ENCODE data around the gene LRRC17. TPM values are rescaled to one million over a fixed set of nuclear protein-coding genes. Genes with fewer than 3 reads are reported as not detected.

The LRRC17 gene
- total and polyA plus RNA-seq, 10 donors: 0.54 to 3.1 (median 1.1) TPM

- TF ChIP-seq POLR2A (IDR thresholded peaks at IDR 0.05): no peak
- TF ChIP-seq, protein P1, sequence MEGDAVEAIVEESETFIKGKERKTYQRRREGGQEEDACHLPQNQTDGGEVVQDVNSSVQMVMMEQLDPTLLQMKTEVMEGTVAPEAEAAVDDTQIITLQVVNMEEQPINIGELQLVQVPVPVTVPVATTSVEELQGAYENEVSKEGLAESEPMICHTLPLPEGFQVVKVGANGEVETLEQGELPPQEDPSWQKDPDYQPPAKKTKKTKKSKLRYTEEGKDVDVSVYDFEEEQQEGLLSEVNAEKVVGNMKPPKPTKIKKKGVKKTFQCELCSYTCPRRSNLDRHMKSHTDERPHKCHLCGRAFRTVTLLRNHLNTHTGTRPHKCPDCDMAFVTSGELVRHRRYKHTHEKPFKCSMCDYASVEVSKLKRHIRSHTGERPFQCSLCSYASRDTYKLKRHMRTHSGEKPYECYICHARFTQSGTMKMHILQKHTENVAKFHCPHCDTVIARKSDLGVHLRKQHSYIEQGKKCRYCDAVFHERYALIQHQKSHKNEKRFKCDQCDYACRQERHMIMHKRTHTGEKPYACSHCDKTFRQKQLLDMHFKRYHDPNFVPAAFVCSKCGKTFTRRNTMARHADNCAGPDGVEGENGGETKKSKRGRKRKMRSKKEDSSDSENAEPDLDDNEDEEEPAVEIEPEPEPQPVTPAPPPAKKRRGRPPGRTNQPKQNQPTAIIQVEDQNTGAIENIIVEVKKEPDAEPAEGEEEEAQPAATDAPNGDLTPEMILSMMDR (IDR thresholded peaks at IDR 0.05 in 8 of 11, conservative IDR thresholded peaks at IDR 0.05 in 3 of 11): no peak
- Histone ChIP-seq H3K4me3 (no peak overlapping the region), H3K9me3 (no peaks in the 10 kb centered on the region), H3K36me3 (no peaks in the 10 kb centered on the region), H3K27me3 (replicated peaks in 1 of 7) (no peaks in the 10 kb centered on the region), H3K4me1 (no peaks in the 10 kb centered on the region), H3K27ac (no peak overlapping the region)
- no peak for DNase-seq
- 45 to 74% (median 61%) methylated on average over 2 of the region's 2 CpGs for WGBS, 5 donors
- intact Hi-C loops (cut with DNase I; ENCODE audit: low total_unique reads): no loop called here
These were observed 14.6 kb downstream of the LRRC17 start for GRCh38 chr7:102927312-102927933.

DNA sequence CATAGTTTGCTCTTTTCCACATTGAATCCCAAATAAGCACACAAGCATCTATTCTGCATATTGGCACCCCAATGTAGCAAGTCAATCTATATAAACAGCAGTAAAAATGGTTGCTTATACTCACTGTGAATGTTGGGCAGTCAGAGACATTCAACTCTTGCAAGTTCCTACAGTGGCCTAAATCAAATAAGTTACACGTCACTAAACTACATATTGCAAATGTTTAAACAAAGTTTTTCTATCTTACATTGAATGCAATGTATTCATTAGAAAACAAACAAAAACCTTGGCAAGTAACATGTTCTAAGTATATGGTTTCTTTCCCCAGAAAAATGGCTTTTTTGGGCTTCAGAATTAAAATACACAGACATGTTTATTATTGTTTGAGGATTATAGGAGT is 19.0 kb downstream of the LRRC17 start:
- TF ChIP-seq POLR2AphosphoS5 (IDR thresholded peaks at IDR 0.05): no peak
- TF ChIP-seq, protein P1 (IDR thresholded peaks at IDR 0.05 in 8 of 11, conservative IDR thresholded peaks at IDR 0.05 in 3 of 11): no peak
- TF ChIP-seq POLR2A (IDR thresholded peaks at IDR 0.05): no peak
- 85 to 98% (median 95%) methylated on average over 1 of the region's 1 CpG for WGBS, 5 donors
- Histone ChIP-seq H3K27me3 (replicated peaks in 1 of 7) (no peaks in the 10 kb centered on the region), H3K27ac (no peak overlapping the region), H3K9me3 (no peaks in the 10 kb centered on the region), H3K4me3 (no peak overlapping the region), H3K36me3 (no peaks in the 10 kb centered on the region), H3K4me1 (peaks cover 0 to 21% (median 6%) of the 10 kb centered on the region in 6 donors)
- intact Hi-C loops (cut with DNase I; ENCODE audit: low total_unique reads): no loop called here
- no peak for DNase-seq

DNA sequence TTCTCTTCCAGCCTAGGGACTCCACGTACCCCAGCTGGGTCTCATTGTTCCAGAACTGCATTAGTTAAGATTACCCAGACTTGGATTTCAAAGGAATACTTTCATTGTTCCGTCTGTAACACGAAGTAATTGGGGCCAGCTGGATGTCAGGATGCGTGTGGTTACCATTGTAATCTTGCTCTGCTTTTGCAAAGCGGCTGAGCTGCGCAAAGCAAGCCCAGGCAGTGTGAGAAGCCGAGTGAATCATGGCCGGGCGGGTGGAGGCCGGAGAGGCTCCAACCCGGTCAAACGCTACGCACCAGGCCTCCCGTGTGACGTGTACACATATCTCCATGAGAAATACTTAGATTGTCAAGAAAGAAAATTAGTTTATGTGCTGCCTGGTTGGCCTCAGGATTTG is 21.0 kb downstream of the LRRC17 start:
- peaks cover 0 to 27% (median 8%) of the 10 kb centered on the region in 6 donors for H3K4me1 ChIP-seq
- 84 to 95% (median 88%) methylated on average over 15 of the region's 15 CpGs for WGBS, 5 donors
- intact Hi-C loops (cut with DNase I; ENCODE audit: low total_unique reads): no loop called here
- H3K36me3 ChIP-seq: no peaks in the 10 kb centered on the region
- no peak overlapping the region for H3K4me3 ChIP-seq
- no peak for TF ChIP-seq POLR2AphosphoS5 (IDR thresholded peaks at IDR 0.05)
- TF ChIP-seq POLR2A (IDR thresholded peaks at IDR 0.05): no peak
- TF ChIP-seq, protein P1 (IDR thresholded peaks at IDR 0.05 in 8 of 11, conservative IDR thresholded peaks at IDR 0.05 in 3 of 11): no peak
- no peaks in the 10 kb centered on the region for H3K27me3 ChIP-seq (replicated peaks in 1 of 7)
- DNase-seq: no peak
- H3K27ac ChIP-seq: no peak overlapping the region
- no peaks in the 10 kb centered on the region for H3K9me3 ChIP-seq

GRCh38 chr7:102934239-102934638 is 21.4 kb downstream of the LRRC17 start:
- H3K4me3 ChIP-seq: no peak overlapping the region
- no peak overlapping the region for H3K27ac ChIP-seq
- no peaks in the 10 kb centered on the region for H3K9me3 ChIP-seq
- H3K27me3 ChIP-seq (replicated peaks in 1 of 7): no peaks in the 10 kb centered on the region
- TF ChIP-seq POLR2AphosphoS5 (IDR thresholded peaks at IDR 0.05): no peak
- no peak for TF ChIP-seq POLR2A (IDR thresholded peaks at IDR 0.05)
- TF ChIP-seq, protein P1 (IDR thresholded peaks at IDR 0.05 in 8 of 11, conservative IDR thresholded peaks at IDR 0.05 in 3 of 11): no peak
- intact Hi-C loops (cut with DNase I; ENCODE audit: low total_unique reads): no loop called here
- 89 to 93% (median 89%) methylated on average over 8 of the region's 8 CpGs for WGBS, 5 donors
- DNase-seq: no peak
- peaks cover 0 to 27% (median 8%) of the 10 kb centered on the region in 6 donors for H3K4me1 ChIP-seq
- H3K36me3 ChIP-seq: no peaks in the 10 kb centered on the region
